ENCODE measurements around the gene PNPLA3.

DNA sequence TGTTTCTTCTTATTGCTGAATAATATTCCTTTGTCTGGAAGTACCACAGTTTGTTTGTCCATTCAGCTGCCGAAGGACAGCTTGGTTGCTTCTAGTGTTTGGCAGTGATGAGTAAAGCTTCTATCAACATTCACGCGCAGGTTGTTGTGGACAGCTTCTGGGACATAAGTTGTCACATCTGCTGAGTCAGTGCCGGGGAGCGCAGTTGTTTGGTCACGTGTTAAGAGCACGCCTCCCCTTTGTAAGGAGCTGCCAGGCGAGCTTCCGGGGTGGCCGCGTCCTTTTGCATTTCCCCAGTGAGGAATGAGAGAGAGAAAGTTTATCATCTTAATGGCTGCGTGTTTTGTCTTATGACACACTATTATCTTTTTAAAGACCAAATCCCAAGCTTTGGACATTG is 61.9 kb downstream of the PNPLA3 start:
- TF ChIP-seq, protein P1, sequence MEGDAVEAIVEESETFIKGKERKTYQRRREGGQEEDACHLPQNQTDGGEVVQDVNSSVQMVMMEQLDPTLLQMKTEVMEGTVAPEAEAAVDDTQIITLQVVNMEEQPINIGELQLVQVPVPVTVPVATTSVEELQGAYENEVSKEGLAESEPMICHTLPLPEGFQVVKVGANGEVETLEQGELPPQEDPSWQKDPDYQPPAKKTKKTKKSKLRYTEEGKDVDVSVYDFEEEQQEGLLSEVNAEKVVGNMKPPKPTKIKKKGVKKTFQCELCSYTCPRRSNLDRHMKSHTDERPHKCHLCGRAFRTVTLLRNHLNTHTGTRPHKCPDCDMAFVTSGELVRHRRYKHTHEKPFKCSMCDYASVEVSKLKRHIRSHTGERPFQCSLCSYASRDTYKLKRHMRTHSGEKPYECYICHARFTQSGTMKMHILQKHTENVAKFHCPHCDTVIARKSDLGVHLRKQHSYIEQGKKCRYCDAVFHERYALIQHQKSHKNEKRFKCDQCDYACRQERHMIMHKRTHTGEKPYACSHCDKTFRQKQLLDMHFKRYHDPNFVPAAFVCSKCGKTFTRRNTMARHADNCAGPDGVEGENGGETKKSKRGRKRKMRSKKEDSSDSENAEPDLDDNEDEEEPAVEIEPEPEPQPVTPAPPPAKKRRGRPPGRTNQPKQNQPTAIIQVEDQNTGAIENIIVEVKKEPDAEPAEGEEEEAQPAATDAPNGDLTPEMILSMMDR (IDR thresholded peaks at IDR 0.05) = no peak
- TF ChIP-seq POLR2A (IDR thresholded peaks at IDR 0.05) = no peak

All from heart left ventricle (tissue), 13 donors.